ENCODE data around the gene MKX.

The MKX gene

GRCh38 chr10:27723436-27723835 lies 22.2 kb downstream of the MKX start:
- CTCF ChIA-PET = interaction anchor here (0.8 to 1.9 kb wide), 2 partner anchors 13 to 21 kb away, joined by 3 to 4 read pairs; no protein-coding TSS in a partner anchor

GRCh38 chr10:27720529-27720928 lies 25.1 kb downstream of the MKX start:
- H3K27me3 ChIP-seq (replicated peaks in 2 of 5; ENCODE audit: control insufficient read depth in 4 of 5, insufficient read depth in 5 of 5, low read length in 4 of 5) = no peaks in the 10 kb centered on the region
- WGBS (ENCODE audit: insufficient coverage) = no CpG with 5 or more reads among the region's 1 CpG
- H3K9me3 ChIP-seq (ENCODE audit: control extremely low read depth in 1 of 5, control insufficient read depth in 4 of 5, insufficient read depth in 2 of 5, low read depth in 1 of 5, low read length in 4 of 5) = no peaks in the 10 kb centered on the region
- ChIA-PET POLR2A (no interaction called here), CTCF (no interaction called here)
- H3K36me3 ChIP-seq (ENCODE audit: control insufficient read depth in 4 of 4, insufficient read depth in 4 of 4, low read length in 3 of 4) = no peaks in the 10 kb centered on the region
- H3K4me1 ChIP-seq (ENCODE audit: control extremely low read depth in 1 of 4, control insufficient read depth in 4 of 4, insufficient read depth in 4 of 4, low read length in 3 of 4) = no peaks in the 10 kb centered on the region
- no peak overlapping the region for H3K4me3 ChIP-seq (ENCODE audit: control insufficient read depth in 1 of 7, extremely low read depth in 1 of 7, insufficient read depth in 4 of 7, low read depth in 2 of 7, low read length in 6 of 7)
- H3K27ac ChIP-seq (ENCODE audit: insufficient read depth in 1 of 2, low read depth in 1 of 2, low read length in 2 of 2, poor library complexity in 1 of 2, severe bottlenecking in 2 of 2) = no peak overlapping the region
- DNase-seq = no peak

More at GRCh38 chr10:27723436-27723835, 22.2 kb downstream of the MKX start:
- Histone ChIP-seq H3K27ac (ENCODE audit: insufficient read depth in 1 of 2, low read depth in 1 of 2, low read length in 2 of 2, poor library complexity in 1 of 2, severe bottlenecking in 2 of 2) (no peak overlapping the region), H3K9me3 (ENCODE audit: control extremely low read depth in 1 of 5, control insufficient read depth in 4 of 5, insufficient read depth in 2 of 5, low read depth in 1 of 5, low read length in 4 of 5) (no peaks in the 10 kb centered on the region), H3K4me1 (ENCODE audit: control extremely low read depth in 1 of 4, control insufficient read depth in 4 of 4, insufficient read depth in 4 of 4, low read length in 3 of 4) (no peaks in the 10 kb centered on the region), H3K36me3 (ENCODE audit: control insufficient read depth in 4 of 4, insufficient read depth in 4 of 4, low read length in 3 of 4) (no peaks in the 10 kb centered on the region), H3K4me3 (ENCODE audit: control insufficient read depth in 1 of 7, extremely low read depth in 1 of 7, insufficient read depth in 4 of 7, low read depth in 2 of 7, low read length in 6 of 7) (no peak overlapping the region), H3K27me3 (replicated peaks in 2 of 5; ENCODE audit: control insufficient read depth in 4 of 5, insufficient read depth in 5 of 5, low read length in 4 of 5) (no peaks in the 10 kb centered on the region)
- POLR2A ChIA-PET = no interaction called here
- DNase-seq = no peak

GRCh38 chr10:27719052-27719451 lies 26.6 kb downstream of the MKX start:
- no peak overlapping the region for H3K4me3 ChIP-seq (ENCODE audit: control insufficient read depth in 1 of 7, extremely low read depth in 1 of 7, insufficient read depth in 4 of 7, low read depth in 2 of 7, low read length in 6 of 7)
- CTCF ChIA-PET = no interaction called here
- H3K27ac ChIP-seq (ENCODE audit: insufficient read depth in 1 of 2, low read depth in 1 of 2, low read length in 2 of 2, poor library complexity in 1 of 2, severe bottlenecking in 2 of 2) = no peak overlapping the region
- no peaks in the 10 kb centered on the region for H3K27me3 ChIP-seq (replicated peaks in 2 of 5; ENCODE audit: control insufficient read depth in 4 of 5, insufficient read depth in 5 of 5, low read length in 4 of 5)
- H3K36me3 ChIP-seq (ENCODE audit: control insufficient read depth in 4 of 4, insufficient read depth in 4 of 4, low read length in 3 of 4) = no peaks in the 10 kb centered on the region
- WGBS (ENCODE audit: insufficient coverage) = 100% methylated on average over 2 of the region's 3 CpGs
- H3K4me1 ChIP-seq (ENCODE audit: control extremely low read depth in 1 of 4, control insufficient read depth in 4 of 4, insufficient read depth in 4 of 4, low read length in 3 of 4) = peaks cover 0 to 9% (median under 1%) of the 10 kb centered on the region in 4 experiments
- DNase-seq = no peak
- POLR2A ChIA-PET = no interaction called here
- no peaks in the 10 kb centered on the region for H3K9me3 ChIP-seq (ENCODE audit: control extremely low read depth in 1 of 5, control insufficient read depth in 4 of 5, insufficient read depth in 2 of 5, low read depth in 1 of 5, low read length in 4 of 5)

- Histone ChIP-seq H3K4me1 (ENCODE audit: control extremely low read depth in 1 of 4, control insufficient read depth in 4 of 4, insufficient read depth in 4 of 4, low read length in 3 of 4) (peaks cover 0 to 11% (median 4%) of the 10 kb centered on the region in 4 experiments), H3K4me3 (ENCODE audit: control insufficient read depth in 1 of 7, extremely low read depth in 1 of 7, insufficient read depth in 4 of 7, low read depth in 2 of 7, low read length in 6 of 7) (no peak overlapping the region), H3K27me3 (replicated peaks in 2 of 5; ENCODE audit: control insufficient read depth in 4 of 5, insufficient read depth in 5 of 5, low read length in 4 of 5) (no peaks in the 10 kb centered on the region), H3K9me3 (ENCODE audit: control extremely low read depth in 1 of 5, control insufficient read depth in 4 of 5, insufficient read depth in 2 of 5, low read depth in 1 of 5, low read length in 4 of 5) (no peaks in the 10 kb centered on the region), H3K36me3 (ENCODE audit: control insufficient read depth in 4 of 4, insufficient read depth in 4 of 4, low read length in 3 of 4) (no peaks in the 10 kb centered on the region), H3K27ac (ENCODE audit: insufficient read depth in 1 of 2, low read depth in 1 of 2, low read length in 2 of 2, poor library complexity in 1 of 2, severe bottlenecking in 2 of 2) (no peak overlapping the region)
- ChIA-PET CTCF (no interaction called here), POLR2A (no interaction called here)
- no peak for DNase-seq
- 100% methylated on average over 1 of the region's 3 CpGs for WGBS (ENCODE audit: insufficient coverage)
These were observed 27.8 kb downstream of the MKX start for GRCh38 chr10:27717861-27718260.

- ChIA-PET POLR2A (no interaction called here), CTCF (interaction anchor here (0.6 to 0.8 kb wide), 2 partner anchors 10 to 364 kb away, joined by 3 read pairs; no protein-coding TSS in a partner anchor)
- DNase-seq = no peak
- Histone ChIP-seq H3K27me3 (replicated peaks in 2 of 5; ENCODE audit: control insufficient read depth in 4 of 5, insufficient read depth in 5 of 5, low read length in 4 of 5) (no peaks in the 10 kb centered on the region), H3K4me1 (ENCODE audit: control extremely low read depth in 1 of 4, control insufficient read depth in 4 of 4, insufficient read depth in 4 of 4, low read length in 3 of 4) (peaks cover 0 to 11% (median 4%) of the 10 kb centered on the region in 4 experiments), H3K9me3 (ENCODE audit: control extremely low read depth in 1 of 5, control insufficient read depth in 4 of 5, insufficient read depth in 2 of 5, low read depth in 1 of 5, low read length in 4 of 5) (no peaks in the 10 kb centered on the region), H3K4me3 (ENCODE audit: control insufficient read depth in 1 of 7, extremely low read depth in 1 of 7, insufficient read depth in 4 of 7, low read depth in 2 of 7, low read length in 6 of 7) (no peak overlapping the region), H3K36me3 (ENCODE audit: control insufficient read depth in 4 of 4, insufficient read depth in 4 of 4, low read length in 3 of 4) (no peaks in the 10 kb centered on the region), H3K27ac (ENCODE audit: insufficient read depth in 1 of 2, low read depth in 1 of 2, low read length in 2 of 2, poor library complexity in 1 of 2, severe bottlenecking in 2 of 2) (no peak overlapping the region)
- 80% methylated on average over 1 of the region's 3 CpGs for WGBS (ENCODE audit: insufficient coverage)
These were observed 28.4 kb downstream of the MKX start for GRCh38 chr10:27717224-27717623.

GRCh38 chr10:27716521-27716920 lies 29.1 kb downstream of the MKX start:
- Histone ChIP-seq H3K4me1 (ENCODE audit: control extremely low read depth in 1 of 4, control insufficient read depth in 4 of 4, insufficient read depth in 4 of 4, low read length in 3 of 4) (peaks cover 0 to 11% (median 4%) of the 10 kb centered on the region in 4 experiments), H3K27ac (ENCODE audit: insufficient read depth in 1 of 2, low read depth in 1 of 2, low read length in 2 of 2, poor library complexity in 1 of 2, severe bottlenecking in 2 of 2) (no peak overlapping the region), H3K27me3 (replicated peaks in 2 of 5; ENCODE audit: control insufficient read depth in 4 of 5, insufficient read depth in 5 of 5, low read length in 4 of 5) (no peaks in the 10 kb centered on the region), H3K4me3 (ENCODE audit: control insufficient read depth in 1 of 7, extremely low read depth in 1 of 7, insufficient read depth in 4 of 7, low read depth in 2 of 7, low read length in 6 of 7) (no peak overlapping the region), H3K9me3 (ENCODE audit: control extremely low read depth in 1 of 5, control insufficient read depth in 4 of 5, insufficient read depth in 2 of 5, low read depth in 1 of 5, low read length in 4 of 5) (no peaks in the 10 kb centered on the region), H3K36me3 (ENCODE audit: control insufficient read depth in 4 of 4, insufficient read depth in 4 of 4, low read length in 3 of 4) (no peaks in the 10 kb centered on the region)
- WGBS (ENCODE audit: insufficient coverage) = no CpG with 5 or more reads among the region's 5 CpGs
- DNase-seq = no peak
- ChIA-PET CTCF (no interaction called here), POLR2A (no interaction called here)

GRCh38 chr10:27715505-27715904 lies 30.1 kb downstream of the MKX start:
- DNase-seq = no peak
- Histone ChIP-seq H3K4me3 (ENCODE audit: control insufficient read depth in 1 of 7, extremely low read depth in 1 of 7, insufficient read depth in 4 of 7, low read depth in 2 of 7, low read length in 6 of 7) (no peak overlapping the region), H3K4me1 (ENCODE audit: control extremely low read depth in 1 of 4, control insufficient read depth in 4 of 4, insufficient read depth in 4 of 4, low read length in 3 of 4) (peaks cover 0 to 11% (median 4%) of the 10 kb centered on the region in 4 experiments), H3K27me3 (replicated peaks in 2 of 5; ENCODE audit: control insufficient read depth in 4 of 5, insufficient read depth in 5 of 5, low read length in 4 of 5) (no peaks in the 10 kb centered on the region), H3K27ac (ENCODE audit: insufficient read depth in 1 of 2, low read depth in 1 of 2, low read length in 2 of 2, poor library complexity in 1 of 2, severe bottlenecking in 2 of 2) (no peak overlapping the region), H3K36me3 (ENCODE audit: control insufficient read depth in 4 of 4, insufficient read depth in 4 of 4, low read length in 3 of 4) (no peaks in the 10 kb centered on the region), H3K9me3 (ENCODE audit: control extremely low read depth in 1 of 5, control insufficient read depth in 4 of 5, insufficient read depth in 2 of 5, low read depth in 1 of 5, low read length in 4 of 5) (no peaks in the 10 kb centered on the region)
- ChIA-PET POLR2A (no interaction called here), CTCF (no interaction called here)
- 100% methylated on average over 3 of the region's 3 CpGs for WGBS (ENCODE audit: insufficient coverage)
